GM21526 (cell line): ENCODE results near the gene TMEM132E.

Experiments
- ATAC-seq: cut with Tn5 transposase; IDR thresholded peaks from one replicate; pipeline ENCODE4 v1.9.1; 2021; ENCODE audit warnings: moderate library complexity; ENCODE audit not compliant: unreplicated experiment, low FRiP score

TMEM132E gene

DNA sequence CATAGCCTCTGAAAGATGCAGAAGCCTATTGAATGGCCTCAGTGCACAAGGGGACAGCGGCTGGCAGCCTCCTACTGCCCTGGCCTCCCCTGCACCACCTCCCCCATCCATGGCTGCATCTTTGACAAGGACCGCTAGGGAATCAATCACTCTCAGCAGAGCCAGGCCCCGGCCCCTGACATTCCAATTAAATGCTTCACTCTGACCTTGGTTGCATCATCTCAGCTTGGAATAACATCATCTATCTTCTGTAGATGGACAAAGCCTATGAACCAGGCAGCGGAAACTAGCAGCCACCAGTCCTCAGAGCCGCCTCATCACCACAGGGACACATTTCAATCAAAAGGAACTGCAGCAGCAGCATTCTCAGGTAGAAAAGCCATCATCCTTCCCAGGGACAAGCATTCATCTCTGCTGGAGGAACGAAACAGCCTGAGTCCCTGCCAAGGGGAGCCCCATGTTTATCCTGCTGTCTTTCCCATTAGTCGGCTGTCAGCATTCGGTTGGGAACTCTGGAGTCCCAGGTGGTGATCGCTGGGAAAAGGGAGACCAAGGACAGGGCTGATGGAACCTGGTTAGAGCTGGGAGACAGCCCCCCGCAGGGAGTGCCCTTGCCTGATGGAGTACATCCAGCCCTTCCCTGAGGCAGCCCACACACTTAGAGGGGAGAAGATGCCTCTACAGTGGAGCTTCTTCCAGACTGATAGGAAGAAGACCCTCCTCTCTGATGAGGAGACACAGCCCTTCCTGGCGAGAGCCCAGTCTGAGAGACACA lies 11.5 kb upstream of the TMEM132E start:
- ATAC-seq, result no peak

DNA sequence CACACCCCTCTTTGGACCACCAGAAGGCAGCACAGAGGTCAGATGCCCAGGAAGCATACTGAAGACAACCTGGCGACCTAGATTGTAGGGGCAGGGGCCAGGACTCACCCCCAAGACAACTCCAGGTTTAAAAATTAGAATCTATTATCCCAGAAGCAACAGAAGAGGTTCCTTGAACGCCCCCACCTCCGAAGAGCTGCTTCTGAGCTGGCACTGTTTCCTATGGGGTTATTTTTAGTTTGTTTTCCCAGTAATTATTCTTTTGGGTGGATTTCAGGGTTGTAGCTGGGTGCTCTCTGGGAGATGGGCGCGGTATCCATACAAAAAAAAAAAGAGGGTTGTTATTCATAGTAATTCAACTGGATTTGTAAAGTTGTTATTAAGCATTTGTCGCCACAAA lies 10.4 kb upstream of the TMEM132E start:
- no peak for ATAC-seq

DNA sequence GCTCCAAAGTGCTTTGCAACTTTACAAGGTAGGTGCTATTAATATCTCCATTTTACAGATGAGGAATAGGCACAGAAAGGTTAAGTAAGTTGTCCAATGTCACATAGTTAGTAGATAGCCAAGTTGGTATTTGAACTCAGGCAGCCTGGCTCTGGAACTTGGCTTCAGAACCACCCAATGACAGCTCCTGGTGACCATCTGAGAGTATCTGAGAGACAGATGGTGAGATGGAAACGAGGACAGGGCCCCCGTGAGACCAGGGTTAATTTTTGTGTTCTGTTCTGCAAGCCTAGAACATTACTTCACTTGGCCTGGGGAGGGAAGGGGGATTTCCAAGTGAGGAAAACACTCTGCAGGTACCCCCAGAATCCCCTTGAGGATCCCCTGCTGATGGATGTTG lies 9.8 kb upstream of the TMEM132E start:
- ATAC-seq, result no peak

DNA sequence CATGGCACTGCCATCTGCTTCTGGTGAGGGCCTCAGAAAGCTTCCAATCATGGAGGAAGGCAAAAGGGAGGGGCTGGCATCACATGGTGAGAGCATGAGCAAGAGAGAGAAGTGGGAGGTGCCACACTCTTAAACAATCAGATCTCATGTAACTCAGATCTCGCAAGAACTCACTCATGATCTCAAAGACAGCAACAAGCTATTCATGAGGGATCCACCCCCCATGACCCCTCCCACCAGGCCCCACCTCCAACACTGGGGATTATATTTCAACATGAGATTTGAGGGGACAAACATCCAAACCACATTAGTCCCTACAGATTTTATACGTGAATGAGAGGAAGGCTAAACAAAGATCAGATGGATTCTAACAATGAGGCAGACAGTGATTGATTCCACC lies 8.9 kb upstream of the TMEM132E start:
- no peak for ATAC-seq

DNA sequence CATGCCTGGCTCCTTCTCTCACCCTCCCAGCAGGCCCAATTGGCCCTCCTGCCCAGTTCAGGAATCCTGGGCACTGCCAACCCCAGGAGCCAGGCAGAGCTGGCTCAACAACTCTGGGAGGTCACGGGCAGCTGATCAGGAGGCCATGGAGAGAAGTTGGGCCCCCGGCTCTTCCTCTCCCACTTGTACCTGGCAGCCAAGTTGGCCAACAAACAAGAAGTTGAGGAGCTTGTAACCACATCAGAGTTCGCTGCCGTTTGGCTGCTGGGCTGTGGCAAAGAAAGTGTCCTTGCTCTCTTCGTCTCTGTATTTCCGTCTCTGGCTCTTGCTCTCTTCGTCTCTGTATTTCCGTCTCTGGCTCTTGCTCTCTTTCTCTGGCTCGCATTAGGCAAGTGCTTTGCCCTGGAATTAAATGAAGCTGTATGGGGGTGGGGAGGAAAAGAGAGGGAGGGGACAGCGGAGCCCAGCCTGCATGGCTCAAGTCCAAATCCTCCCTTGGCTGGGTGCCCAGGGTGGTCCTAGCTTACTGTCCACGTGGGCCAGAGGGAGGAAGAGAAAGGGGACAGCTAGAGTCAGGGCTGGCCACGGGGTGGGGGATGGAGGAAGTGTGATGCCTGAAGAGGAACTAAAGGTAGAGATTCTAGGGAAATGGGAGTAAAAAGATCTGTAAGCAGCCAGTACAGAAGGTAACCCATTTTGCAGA lies 7.8 kb upstream of the TMEM132E start:
- ATAC-seq, result no peak

DNA sequence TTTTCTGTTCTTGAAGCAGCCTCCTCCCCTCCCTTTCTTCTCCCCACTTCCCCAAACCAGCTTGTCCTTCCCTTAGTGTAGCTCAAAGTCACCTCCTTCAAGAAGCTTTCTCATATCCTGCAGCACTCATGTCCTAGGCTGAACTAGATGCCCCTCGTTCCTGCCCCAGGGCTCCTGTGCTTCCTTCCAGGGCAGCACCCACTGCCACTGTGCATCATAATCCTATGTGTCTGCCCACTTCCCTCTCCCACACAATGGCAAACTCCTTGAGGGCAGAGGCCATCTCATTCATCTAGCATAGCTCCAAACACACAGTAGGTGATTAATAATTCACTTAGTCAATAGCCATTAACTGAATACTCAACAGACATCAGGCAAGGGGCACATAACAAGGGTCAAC lies 6.9 kb upstream of the TMEM132E start:
- ATAC-seq, result no peak

DNA sequence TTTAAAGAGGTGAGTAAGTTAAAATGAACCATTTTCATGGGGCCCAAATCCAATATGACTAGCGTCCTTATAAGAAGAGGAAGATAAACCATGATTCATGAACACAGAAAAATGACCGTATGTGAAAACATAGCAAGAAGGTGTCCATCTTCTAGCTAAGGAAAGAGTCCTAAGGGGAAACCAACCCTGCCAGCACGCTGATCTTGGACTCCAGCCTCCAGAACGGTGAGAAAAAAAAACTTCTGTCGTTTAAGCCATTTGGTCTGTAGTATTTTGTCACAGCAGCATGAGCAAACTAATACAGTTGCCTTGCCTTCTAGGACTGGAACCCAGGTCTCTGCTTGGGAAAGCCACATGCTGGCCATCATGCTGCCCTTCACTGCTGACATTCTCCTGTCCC lies 4.2 kb upstream of the TMEM132E start:
- no peak for ATAC-seq

DNA sequence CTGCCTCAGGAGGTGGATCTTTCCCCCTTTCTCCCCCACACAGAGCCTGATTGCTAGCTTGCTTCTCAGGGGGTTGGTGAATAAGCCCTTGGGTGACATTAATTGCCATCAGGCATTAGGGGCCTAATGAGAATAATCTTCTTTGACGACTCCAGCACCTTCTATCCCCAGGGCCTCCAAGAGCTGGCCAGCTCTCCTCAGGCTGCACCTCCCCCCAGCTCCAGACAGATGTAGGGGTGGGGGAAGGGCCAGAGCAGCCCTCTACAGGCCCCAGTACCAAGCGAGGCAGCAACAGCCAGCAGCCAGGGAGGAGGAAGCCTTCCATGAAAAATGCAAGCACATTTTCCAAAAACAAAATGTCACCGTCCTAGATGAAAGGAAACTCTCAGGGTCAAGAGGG lies 1.4 kb upstream of the TMEM132E start:
- ATAC-seq, result no peak

DNA sequence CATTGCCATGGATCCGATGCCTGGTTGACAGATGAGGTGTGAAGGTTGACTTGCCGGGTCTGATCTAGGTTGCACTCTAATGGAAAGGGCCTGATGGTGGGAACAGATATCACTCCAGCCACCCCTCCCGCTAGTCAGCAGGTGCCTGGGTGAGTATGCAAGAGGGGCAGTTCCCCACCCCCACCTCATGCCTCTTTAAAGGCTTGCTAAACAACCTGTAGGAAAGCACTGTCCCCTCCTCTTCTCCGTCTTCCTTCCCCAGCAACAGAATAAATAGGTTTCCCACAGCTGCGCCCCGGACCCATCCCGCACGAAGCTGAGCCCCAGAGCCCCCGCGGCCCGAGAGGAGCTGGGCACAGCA lies 746 bp upstream of the TMEM132E start:
- no peak for ATAC-seq

DNA sequence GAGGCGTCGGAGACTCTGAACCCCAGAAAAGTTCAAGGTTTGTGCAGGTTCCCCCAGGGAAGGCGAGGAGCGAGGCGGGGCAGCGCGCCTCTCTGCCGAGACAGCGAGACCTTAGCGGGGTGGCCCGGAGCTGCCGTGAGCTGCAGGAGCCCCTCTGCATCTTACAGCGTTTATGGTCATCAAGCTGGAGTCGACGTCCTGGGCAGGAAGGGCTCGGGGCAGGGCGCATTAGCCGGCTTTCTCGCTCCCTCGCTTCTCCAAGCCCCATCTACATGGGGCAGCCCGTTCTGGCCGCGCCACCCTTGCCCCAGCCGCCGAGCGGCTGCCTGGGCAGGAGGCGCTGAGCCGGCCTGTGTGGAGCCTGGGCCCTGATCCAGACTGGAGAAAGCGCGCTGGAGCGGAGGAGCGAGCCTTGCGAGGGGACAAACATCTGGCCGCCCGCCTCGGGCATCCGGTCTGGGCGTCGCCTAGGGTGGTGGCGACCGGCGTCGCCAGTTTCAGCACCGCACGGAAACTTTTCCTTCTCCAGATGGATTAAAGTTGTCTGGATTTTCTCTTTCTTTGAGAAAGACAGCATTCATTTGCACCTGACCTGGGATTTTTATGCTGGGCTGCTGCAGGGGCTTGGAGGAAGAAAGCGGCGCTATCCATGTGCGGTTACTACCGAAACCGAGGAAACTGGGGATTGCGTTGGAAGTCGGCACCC lies 750 bp downstream of the TMEM132E start:
- ATAC-seq, result no peak

DNA sequence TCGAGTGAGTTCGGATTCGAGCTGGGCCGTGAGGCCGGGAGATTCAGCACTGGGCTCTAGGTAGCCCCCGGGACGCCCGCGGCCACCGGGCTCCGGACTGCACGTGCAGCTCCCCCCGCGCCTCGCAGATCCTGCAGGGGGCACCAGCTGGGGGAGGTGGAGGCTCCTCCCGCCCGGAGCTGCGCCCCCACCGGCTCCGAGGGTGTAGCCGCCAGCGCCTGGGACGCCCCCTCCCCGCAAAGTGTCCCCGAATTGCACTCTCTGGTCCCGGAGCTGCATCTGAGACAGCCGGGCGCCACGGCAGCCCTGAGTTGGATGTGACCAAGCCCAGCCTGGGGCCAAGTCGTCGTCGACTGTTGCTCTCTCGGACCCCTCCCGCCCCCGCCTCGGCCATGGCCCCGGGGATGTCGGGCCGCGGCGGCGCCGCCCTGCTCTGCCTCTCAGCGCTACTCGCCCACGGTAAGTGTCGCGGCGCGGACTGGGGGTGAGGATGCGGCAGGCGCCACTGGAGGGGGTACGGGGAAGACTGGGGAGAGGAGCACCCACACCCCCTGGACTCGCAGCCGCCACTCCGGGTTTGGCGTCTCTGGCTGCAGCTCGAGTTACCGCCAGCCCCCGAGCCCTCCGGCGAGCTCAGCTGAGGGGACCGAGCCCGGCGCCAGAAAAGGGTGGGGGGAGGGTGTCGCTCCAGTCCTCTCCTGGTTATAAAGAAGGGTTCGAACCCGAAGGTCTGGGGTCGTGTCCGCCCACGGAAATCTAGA lies 1.5 kb downstream of the TMEM132E start:
- ATAC-seq, result no peak

DNA sequence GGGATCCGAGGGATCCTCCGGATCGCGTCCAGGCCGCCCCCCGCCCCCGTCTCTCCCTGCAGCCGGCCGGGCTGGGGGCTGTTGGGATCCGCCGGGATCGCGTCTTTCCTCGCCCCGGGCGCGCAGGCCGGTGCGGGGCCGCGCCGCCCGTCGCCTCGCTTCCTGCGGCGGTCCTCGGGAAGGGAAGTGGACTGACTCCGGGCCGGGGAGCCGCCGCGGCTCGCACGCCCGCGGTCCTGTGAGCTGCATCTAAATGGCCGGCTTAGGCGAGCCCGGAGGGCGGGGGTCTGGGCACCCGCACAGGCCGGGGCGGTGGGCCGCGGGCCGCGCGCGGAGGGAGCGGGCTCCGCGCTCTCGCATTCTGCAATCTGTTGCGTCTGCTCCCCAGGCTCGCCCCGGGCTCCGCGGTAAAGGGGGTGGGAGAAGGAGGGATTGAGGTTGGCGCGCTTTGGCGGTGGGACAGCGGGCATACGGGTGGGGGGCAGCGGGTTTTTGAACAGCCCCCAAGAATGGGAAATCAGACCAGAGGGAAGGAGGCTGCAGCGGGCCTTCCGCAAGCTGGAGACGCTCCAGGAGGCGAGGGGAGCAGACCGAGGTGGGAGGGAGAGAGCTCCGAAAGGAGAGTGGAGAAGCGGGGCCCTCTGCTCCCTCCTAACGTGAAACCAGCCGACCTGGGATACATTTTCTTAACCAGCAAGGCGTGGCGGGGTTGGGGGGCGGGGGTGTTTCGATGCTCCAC lies 2.2 kb downstream of the TMEM132E start:
- ATAC-seq, result no peak

DNA sequence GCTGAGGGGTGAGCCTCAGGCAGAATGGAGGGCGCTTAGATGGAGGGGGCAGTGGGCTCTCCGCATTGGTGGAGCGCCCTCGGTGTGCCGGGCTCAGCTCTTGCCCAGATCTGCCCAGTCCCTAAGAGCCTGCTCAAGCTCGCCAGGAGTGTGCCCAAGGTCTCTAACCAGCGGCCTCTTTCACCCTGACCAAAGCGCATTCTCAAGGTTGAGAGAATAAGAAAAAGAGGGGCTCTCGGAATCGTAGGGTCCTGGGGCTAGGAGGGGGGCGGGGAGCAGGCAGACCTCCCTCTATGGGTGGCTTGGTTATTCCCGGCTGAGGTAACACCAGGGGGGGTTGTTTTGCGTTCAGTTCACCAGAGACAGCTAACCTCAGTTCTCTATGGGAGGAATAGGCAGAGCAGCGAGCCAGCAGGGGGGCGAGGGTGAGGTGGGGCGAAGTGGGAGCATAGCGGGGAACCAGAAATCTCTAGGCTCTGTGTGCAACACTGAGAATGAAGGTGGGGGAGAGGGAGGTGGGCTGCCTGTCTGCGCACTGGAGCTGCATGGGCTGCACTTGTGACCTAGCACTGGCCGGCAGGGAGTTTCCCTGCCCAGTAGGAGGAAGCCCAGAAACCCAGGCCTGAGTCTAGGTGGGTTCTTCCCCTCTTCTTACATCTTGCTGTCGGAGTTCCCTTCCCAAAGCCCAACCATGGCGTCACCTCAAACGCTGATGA lies 3.0 kb downstream of the TMEM132E start:
- no peak for ATAC-seq

DNA sequence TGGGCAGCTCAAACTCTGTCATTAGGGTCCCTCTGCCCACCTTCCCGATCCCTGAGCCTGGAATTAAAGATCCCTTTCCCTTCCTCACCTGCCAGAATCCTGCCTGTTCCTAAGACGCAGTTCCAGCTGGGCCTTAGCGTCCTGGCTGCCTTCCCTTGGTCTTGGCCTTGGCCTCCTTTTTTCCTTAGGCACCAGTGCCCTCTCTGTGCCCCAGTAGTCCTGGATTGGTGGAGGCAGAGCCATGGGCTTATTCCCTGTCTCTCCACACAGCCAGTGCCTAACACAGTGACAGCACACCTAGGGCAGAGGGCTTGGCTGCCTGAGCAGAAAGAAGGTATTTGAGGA lies 3.5 kb downstream of the TMEM132E start:
- ATAC-seq, result no peak

DNA sequence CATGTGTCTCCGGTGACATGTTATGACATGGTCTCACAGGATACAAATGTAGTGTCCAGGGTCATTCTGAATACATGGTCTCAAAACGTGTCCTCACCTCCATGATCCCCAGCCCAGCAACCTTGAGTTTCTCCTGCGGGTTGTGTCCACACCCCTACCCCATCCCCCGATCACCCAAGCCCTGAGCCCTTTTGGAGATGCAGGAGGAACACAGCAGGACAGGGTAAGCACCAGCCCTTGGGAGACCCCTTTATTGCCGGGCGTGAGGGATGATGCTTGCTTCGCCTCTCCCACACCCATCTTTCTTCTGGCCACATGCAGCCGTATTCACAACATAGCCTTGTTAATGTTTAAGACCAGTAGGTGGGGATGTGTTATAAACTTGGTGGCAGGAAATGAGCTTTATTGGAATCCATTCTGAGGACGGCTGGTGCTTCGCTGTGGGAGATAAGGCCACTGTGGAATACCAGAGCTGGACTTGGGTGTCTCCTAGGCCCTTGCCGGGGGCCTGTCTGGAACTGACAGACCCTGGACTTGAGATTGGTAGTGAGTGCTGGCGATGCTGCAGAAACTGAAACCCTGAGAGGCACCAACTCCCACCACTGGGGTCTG lies 5.5 kb downstream of the TMEM132E start:
- ATAC-seq, result no peak

DNA sequence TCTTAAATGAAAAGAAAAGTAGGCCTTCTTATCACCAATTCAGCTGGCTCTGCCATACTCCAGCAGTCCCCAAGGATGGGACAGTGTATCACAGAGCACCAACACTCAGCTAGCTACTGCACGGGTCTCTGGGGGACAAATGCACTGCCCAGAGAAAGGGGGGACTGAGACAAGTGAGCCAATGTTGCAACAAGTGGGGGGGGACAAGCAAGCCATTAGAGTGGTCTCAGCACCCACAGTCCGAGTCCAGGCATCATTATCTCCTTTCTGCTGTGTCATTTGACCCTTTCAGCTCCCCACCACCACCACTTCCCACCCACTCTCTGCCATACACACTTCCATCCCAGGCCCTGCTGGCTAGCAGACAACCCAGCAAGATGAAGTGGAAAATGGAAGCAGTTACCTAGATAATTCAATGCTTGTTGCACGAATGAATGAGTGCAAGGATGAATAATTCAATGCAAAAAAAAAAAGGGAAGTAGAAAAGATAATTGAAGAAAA lies 7.0 kb downstream of the TMEM132E start:
- no peak for ATAC-seq

DNA sequence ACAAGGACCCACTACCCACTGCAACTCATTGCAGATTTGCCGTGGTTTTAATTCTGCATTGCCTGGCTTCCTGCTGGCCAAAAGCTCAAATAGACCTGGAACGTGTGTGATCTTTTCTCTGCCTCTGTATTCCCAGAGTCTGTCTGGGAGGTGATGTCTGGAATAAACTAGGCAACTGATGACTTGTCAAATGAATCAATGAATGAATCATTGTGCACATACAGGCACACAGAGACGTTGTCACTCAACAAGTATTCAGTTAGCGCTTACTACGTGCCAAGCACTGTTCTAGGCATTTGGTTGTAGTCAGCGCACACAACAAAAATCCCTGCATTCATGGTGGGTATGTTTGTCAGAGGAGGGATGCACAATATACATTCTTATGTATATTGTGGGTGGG lies 8.9 kb downstream of the TMEM132E start:
- ATAC-seq, result no peak

DNA sequence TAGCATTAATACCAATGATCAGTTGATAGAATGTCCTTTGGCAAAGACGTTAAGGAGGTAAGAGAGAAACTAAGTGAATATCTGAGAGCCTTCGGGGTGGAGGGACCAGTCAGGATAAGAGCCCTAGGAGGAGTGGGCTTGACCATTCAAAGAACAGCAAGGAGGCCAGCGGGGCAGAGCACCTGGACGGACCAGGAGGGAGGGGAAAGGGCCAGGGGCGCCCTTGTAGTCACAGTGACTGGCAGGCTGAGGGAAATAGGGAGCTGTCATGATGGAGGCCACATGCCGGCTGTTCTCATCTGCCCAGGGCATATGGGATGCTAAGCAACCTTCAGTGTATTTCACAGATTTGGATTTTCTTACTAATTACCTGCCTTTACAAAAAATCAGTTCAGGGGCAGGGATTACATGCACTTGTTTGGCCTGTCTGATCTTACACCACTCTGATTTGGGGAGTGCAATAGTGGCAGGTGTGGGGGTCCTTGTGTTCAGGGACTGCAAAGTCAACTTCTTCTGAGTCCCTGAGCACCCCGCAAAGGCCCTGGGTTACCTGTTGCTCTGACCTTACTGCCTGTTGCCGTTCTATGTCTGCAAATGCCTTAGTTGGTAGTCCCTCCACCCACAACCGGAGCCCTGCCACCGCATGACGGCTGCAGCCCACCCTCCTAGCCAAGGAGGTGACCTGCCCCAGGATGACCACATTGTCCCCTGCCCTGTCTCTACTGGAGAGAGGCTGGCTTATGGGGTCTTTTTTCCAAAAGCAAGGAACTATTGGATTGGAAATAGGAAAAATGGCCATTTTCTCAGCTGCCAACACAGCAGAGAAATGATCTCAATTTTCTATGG lies 10.0 kb downstream of the TMEM132E start:
- no peak for ATAC-seq
